Measurements from ENCODE around the gene PTBP1. TPM values are rescaled to one million over a fixed set of nuclear protein-coding genes. Genes with fewer than 3 reads are reported as not detected.
A peak's percentile ranks its signal among the peaks of the same experiment; 100 is the strongest.
"Not testable (repeated sequence)": the region's sequence is repeated elsewhere in the genome, so short reads cannot be mapped to it uniquely, and the experiment has no call there.

Gene PTBP1
- total RNA-seq, 1 experiment from 2014 or later = 680 TPM

- TF ChIP-seq, protein P1, sequence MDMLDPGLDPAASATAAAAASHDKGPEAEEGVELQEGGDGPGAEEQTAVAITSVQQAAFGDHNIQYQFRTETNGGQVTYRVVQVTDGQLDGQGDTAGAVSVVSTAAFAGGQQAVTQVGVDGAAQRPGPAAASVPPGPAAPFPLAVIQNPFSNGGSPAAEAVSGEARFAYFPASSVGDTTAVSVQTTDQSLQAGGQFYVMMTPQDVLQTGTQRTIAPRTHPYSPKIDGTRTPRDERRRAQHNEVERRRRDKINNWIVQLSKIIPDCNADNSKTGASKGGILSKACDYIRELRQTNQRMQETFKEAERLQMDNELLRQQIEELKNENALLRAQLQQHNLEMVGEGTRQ (CRISPR knock-in tag; IDR thresholded peaks at IDR 0.05) = no peak
- no peak for TF ChIP-seq ATF2 (CRISPR knock-in tag; IDR thresholded peaks at IDR 0.05; ENCODE audit: borderline replicate concordance, low read depth)
Measured at GRCh38 chr19:853014-853585, 55.8 kb downstream of the PTBP1 start (continued).

DNA sequence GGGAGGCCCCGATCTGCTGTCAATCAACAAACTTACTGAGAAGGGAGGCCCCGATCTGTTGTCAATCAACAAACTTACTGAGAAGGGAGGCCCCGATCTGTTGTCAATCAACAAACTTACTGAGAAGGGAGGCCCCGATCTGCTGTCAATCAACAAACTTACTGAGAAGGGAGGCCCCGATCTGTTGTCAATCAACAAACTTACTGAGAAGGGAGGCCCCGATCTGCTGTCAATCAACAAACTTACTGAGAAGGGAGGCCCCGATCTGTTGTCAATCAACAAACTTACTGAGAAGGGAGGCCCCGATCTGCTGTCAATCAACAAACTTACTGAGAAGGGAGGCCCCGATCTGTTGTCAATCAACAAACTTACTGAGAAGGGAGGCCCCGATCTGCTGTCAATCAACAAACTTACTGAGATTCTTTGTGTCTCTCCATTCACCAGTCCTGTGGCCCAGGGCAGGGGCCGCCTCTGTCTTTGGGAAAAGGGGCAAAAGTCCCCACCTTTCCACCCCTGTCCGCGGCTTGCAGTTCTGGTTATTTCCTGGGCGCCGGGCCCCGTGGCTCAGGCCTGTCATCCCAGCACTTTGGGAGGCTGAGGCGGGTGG is 56.5 kb downstream of the PTBP1 start:
- POLR2A ChIA-PET; H3K4me1 Mint-ChIP-seq; H3K4me3 Mint-ChIP-seq; ATAC-seq; H3K27ac Mint-ChIP-seq; H3K36me3 Mint-ChIP-seq; DNase-seq (ENCODE audit: low spot score); H3K9me3 Mint-ChIP-seq: not testable (repeated sequence)
- peaks cover 14% of the 10 kb centered on the region for H3K27me3 Mint-ChIP-seq (ENCODE audit: low read depth)
- CTCF ChIA-PET = interaction anchor here (3.0 kb wide), 1 partner anchor 65 kb away, joined by 13 read pairs; no protein-coding TSS in a partner anchor

- Mint-ChIP-seq H3K27ac (no peak overlapping the region), H3K4me3 (no peak overlapping the region), H3K36me3 (no peaks in the 10 kb centered on the region), H3K9me3 (no peaks in the 10 kb centered on the region), H3K4me1 (no peaks in the 10 kb centered on the region), H3K27me3 (ENCODE audit: low read depth) (peaks cover 20% of the 10 kb centered on the region)
- POLR2A ChIA-PET = interaction anchor here (0.7 kb wide), 1 partner anchor 1645 kb away, joined by 5 read pairs; no protein-coding TSS in a partner anchor
- ATAC-seq = no peak
- CTCF ChIA-PET = interaction anchor here (3.0 kb wide), 1 partner anchor 65 kb away, joined by 13 read pairs; no protein-coding TSS in a partner anchor
- TF ChIP-seq, protein P2, sequence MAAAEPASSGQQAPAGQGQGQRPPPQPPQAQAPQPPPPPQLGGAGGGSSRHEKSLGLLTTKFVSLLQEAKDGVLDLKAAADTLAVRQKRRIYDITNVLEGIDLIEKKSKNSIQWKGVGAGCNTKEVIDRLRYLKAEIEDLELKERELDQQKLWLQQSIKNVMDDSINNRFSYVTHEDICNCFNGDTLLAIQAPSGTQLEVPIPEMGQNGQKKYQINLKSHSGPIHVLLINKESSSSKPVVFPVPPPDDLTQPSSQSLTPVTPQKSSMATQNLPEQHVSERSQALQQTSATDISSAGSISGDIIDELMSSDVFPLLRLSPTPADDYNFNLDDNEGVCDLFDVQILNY (CRISPR knock-in tag; IDR thresholded peaks at IDR 0.05) = no peak
- TF ChIP-seq HMGA2 (CRISPR knock-in tag; IDR thresholded peaks at IDR 0.05) (peak; percentile 97), NR1H2 (CRISPR knock-in tag; IDR thresholded peaks at IDR 0.05) (no peak)
- DNase-seq (ENCODE audit: low spot score) = no peak
Measured at GRCh38 chr19:854549-854948, 57.3 kb downstream of the PTBP1 start.

DNA sequence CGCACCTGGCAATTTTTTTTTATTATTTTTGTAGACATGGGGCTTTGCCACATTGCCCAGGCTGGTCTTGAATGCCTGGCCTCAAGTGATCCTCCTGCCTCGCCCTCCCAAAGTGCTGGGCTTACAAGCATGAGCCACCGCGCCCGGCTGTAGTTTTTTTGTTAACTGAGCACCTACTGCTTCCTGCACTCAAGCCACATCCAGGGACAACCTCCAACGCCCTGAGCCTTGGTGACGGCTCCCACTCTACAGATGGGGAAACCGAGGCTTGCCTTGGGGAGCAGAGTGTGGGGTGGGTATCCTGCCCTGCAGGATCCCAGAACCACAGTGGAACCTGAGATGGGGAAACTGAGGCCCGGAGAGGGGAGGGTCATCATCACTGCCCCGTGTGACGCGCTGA is 57.9 kb downstream of the PTBP1 start:
- Mint-ChIP-seq H3K4me3 (no peak overlapping the region), H3K9me3 (no peaks in the 10 kb centered on the region), H3K27ac (no peak overlapping the region), H3K27me3 (ENCODE audit: low read depth) (peaks cover 26% of the 10 kb centered on the region), H3K4me1 (no peaks in the 10 kb centered on the region), H3K36me3 (no peaks in the 10 kb centered on the region)
- no peak for ATAC-seq
- CTCF ChIA-PET = interaction anchor here (1.0 to 3.0 kb wide), 3 partner anchors 18 to 129 kb away, joined by 3 to 13 read pairs (median 5); partner anchors contain the start of gene WDR18
- no peak for DNase-seq (ENCODE audit: low spot score)
- POLR2A ChIA-PET = no interaction called here
- TF ChIP-seq OVOL2 (CRISPR knock-in tag; IDR thresholded peaks at IDR 0.05; ENCODE audit: borderline replicate concordance) (no peak), TEAD1 (CRISPR knock-in tag; IDR thresholded peaks at IDR 0.05) (no peak), AFF4 (CRISPR knock-in tag; IDR thresholded peaks at IDR 0.05; ENCODE audit: borderline replicate concordance) (no peak), NFYB (CRISPR knock-in tag; conservative IDR thresholded peaks at IDR 0.05; ENCODE audit: low read depth) (no peak), ZNF671 (CRISPR knock-in tag; IDR thresholded peaks at IDR 0.05) (no peak), TP53 (CRISPR knock-in tag; IDR thresholded peaks at IDR 0.05) (no peak), TCF7 (CRISPR knock-in tag; IDR thresholded peaks at IDR 0.05; ENCODE audit: low read depth) (no peak), SMAD4 (CRISPR knock-in tag; IDR thresholded peaks at IDR 0.05) (no peak), CDX4 (CRISPR knock-in tag; IDR thresholded peaks at IDR 0.05; ENCODE audit: borderline replicate concordance) (no peak), ZNF281 (CRISPR knock-in tag; IDR thresholded peaks at IDR 0.05) (no peak)
- TF ChIP-seq, protein P3, sequence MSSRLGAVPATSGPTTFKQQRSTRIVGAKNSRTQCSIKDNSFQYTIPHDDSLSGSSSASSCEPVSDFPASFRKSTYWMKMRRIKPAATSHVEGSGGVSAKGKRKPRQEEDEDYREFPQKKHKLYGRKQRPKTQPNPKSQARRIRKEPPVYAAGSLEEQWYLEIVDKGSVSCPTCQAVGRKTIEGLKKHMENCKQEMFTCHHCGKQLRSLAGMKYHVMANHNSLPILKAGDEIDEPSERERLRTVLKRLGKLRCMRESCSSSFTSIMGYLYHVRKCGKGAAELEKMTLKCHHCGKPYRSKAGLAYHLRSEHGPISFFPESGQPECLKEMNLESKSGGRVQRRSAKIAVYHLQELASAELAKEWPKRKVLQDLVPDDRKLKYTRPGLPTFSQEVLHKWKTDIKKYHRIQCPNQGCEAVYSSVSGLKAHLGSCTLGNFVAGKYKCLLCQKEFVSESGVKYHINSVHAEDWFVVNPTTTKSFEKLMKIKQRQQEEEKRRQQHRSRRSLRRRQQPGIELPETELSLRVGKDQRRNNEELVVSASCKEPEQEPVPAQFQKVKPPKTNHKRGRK (CRISPR knock-in tag; IDR thresholded peaks at IDR 0.05; ENCODE audit: borderline replicate concordance) = no peak
